Measurements from ENCODE around the gene OSBPL6. TPM values are rescaled to one million over a fixed set of nuclear protein-coding genes. Genes with fewer than 3 reads are reported as not detected.
"Not testable (repeated sequence)": the region's sequence is repeated elsewhere in the genome, so short reads cannot be mapped to it uniquely, and the experiment has no call there.

Gene OSBPL6
- total RNA-seq, 1 donor from 2014 or later: 0.61 TPM

GRCh38 chr2:178297091-178297411, 102.7 kb downstream of the OSBPL6 start:
- intact Hi-C loops (cut with micrococcal nuclease): no loop called here

GRCh38 chr2:178298785-178299212, 104.5 kb downstream of the OSBPL6 start:
- intact Hi-C loops (cut with micrococcal nuclease): no loop called here

- intact Hi-C loops (cut with micrococcal nuclease): no loop called here
Observed at GRCh38 chr2:178301649-178302238, 107.4 kb downstream of the OSBPL6 start.

DNA sequence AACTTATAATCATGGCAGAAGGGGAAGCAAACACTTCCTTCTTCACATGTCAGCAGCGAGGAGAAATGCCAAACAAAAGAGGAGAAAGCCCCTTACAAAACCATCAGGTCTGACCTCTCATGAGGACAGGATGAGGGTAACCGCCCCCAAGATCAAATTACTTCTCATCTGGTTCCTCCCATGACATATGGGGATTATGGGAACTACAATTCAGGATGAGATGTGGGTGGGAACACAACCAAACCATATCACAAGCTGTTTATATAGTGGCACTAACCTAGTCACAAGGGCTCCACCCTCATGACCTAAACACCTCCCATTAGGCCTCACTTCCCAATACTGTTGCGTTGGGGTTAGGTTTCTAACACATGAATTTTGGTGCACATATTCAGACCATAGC, 110.0 kb downstream of the OSBPL6 start:
- intact Hi-C loops (cut with micrococcal nuclease): no loop called here

DNA sequence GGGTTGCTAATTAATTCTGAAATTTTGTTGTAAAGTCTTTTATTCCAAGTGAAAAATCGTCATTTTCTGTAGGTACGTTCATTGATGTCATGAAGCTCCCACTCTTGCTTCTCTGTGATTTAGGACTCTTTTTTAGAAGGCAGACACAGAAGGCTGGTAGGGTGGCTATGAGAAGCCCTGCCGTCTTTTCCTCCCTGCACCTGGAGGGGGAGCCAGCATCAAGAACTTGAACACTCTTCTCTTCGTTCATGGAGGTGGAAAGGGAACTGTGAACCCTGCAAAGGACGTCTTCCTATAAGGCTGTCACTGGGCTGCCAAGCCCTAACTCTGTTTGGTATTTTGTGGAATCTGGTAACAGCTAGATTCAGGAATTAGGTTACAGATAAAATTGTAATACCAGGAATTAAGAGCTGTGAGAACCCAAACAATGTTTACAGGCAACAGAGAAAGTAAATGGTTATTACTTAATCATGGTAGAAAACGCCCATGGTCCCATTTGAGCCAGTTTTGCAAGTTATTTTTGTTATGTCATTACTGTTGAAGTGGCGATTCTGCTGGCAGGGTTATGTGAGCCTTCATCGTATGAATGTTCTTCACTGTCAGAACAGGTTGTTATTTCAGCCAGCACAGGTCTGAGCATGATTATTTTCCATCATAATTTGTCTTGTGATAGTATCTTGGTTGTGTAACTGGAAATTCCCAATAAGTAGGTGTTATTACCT, 112.2 kb downstream of the OSBPL6 start:
- intact Hi-C loops (cut with micrococcal nuclease): loop anchor here (1.0 kb wide), 1 partner anchor 108 kb away; no protein-coding TSS in a partner anchor

DNA sequence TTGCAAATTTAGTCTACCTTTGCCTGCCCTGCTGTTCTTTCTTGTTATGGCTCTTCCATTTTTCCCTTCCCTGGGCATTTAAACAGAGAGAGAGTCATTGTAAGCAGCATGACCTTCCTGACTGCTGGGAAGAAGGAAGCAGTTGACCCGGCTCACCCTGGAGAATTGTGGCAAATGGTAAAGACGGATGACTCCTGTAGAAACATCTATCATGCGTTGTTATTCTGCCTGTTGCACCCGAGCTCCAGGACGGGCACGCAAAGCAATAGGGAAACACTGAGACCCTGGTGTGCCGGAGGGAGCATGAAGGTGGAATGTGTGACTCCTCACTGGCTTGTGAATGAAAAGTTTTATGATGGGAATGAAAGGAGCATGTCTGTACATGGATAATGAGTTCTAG, 113.3 kb downstream of the OSBPL6 start:
- intact Hi-C loops (cut with micrococcal nuclease): no loop called here

DNA sequence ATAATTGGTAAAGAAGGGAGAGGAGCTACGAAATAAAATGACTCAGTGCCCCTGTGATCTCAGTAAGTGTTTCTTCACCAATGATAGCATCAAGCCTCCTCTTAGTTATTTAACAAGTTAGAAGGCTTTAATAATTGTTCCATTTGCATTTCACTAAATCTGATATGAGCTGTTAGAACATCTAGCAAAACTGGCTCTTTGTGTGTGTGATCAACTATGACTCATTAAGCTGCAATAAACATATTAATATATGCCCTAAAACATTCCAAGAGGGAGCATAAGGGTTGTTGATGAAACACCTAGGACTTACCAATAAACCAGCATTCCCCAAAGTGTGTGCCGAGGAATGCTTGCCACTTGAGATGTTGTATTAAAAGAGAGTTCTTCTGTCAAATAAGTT, 115.2 kb downstream of the OSBPL6 start:
- intact Hi-C loops (cut with micrococcal nuclease): no loop called here

DNA sequence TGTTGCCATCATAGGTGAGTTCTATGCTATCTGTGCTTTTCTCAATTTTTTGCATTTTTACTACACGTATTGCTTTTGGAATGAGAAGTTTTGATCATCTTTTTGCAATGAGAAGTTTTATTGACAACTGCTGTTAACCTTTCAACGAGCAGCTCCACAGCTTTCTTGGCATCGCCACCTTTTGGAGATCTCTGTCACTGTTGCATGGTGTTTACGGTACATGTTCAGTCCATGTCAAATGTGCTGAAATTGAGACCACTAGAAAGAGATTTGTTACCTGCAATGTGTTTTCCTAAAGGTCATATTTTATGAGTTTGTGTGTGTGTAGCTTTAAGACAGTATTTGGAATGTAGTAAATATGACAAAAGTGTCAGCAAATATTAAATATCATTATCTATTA, 120.8 kb downstream of the OSBPL6 start:
- intact Hi-C loops (cut with micrococcal nuclease): no loop called here

GRCh38 chr2:178315488-178315948, 121.2 kb downstream of the OSBPL6 start:
- intact Hi-C loops (cut with micrococcal nuclease): no loop called here

DNA sequence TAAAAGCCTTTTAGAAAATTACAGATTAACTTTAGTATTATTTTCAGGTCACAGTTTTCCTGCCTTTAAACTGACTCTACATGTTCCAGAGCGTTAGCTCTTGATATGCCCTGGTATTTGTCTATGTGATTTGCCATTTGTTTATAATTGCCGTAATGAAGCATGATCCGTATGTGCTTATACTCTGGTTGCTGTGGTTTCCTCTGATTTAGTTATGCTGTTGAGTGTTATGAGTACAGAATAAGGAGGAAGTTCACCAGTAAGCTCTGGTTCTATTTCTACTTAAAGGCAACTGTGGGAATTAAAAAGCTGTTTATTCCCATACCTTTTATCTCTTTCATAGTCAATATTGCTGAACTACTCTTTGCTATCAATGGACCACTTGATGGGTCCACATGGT, 123.5 kb downstream of the OSBPL6 start:
- intact Hi-C loops (cut with micrococcal nuclease): no loop called here

DNA sequence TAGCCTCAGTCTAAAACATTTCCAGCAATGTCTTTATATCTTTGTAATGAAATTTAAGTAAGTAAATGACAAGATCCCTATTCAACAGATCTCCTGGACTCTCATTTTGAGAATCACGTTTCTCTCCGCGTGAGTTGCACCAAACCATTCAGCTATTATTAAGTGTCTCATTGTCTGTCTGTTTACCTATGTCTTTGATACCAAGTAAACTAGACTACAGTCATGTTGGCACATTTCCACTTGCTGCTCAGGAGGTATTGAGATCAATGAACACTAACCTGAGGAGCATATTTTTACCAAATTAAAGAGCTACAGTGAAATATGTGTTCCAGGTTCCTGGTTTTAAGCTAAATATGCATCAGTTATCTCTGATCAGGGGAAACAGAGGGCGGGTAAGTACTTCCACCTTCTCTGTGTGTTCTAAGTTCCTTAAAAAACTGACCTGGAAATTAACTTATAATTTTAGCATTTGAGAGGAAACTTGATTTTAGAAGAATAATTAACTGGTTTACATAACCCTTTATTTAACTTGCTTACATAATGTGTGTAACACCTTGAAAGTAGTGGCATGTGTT, 125.8 kb downstream of the OSBPL6 start:
- intact Hi-C loops (cut with micrococcal nuclease): no loop called here

GRCh38 chr2:178322068-178322467, 127.8 kb downstream of the OSBPL6 start:
- intact Hi-C loops (cut with micrococcal nuclease): no loop called here

- intact Hi-C loops (cut with micrococcal nuclease): not testable (repeated sequence)
Observed at GRCh38 chr2:178323331-178323730, 129.0 kb downstream of the OSBPL6 start.

DNA sequence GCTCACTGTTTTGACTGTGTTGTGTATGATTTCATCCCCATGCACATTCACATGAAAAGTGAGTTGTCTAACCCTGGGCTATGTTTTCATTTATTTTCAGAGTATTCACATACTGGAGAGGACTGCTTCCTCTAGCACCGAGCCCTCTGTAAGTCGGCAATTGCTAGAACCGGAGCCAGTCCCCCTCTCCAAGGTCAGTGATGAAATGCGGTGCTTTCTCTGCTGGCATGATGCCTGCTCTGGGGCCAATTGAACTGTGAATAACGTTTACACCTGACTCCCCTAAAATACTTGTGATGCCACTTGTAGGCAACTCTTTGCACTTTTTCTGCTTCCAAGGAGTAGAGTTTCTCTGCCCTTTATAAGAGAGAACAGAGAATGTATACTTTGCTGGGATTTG, 129.8 kb downstream of the OSBPL6 start:
- intact Hi-C loops (cut with micrococcal nuclease): no loop called here

DNA sequence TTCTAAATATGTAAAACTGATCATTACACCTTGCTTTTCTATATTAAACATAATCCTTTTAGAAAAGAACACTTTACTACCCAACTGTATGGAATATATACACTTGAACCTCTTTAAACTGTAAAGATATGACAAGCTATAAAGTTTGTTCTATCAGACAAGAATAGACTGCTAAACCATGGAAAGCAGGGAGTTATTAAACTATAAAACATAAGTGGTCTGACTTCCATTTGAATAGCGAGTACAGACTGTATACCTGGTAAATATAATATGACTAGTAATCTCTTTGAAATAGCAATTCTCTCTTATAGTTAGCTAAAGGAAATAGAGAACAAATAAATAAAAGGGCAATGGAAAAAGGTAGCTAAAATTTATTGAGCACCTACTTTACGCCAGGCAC, 131.0 kb downstream of the OSBPL6 start:
- intact Hi-C loops (cut with micrococcal nuclease): no loop called here

GRCh38 chr2:178327516-178327915, 133.2 kb downstream of the OSBPL6 start:
- intact Hi-C loops (cut with micrococcal nuclease): no loop called here

- intact Hi-C loops (cut with micrococcal nuclease): no loop called here
Observed at GRCh38 chr2:178328037-178328436, 133.7 kb downstream of the OSBPL6 start.

DNA sequence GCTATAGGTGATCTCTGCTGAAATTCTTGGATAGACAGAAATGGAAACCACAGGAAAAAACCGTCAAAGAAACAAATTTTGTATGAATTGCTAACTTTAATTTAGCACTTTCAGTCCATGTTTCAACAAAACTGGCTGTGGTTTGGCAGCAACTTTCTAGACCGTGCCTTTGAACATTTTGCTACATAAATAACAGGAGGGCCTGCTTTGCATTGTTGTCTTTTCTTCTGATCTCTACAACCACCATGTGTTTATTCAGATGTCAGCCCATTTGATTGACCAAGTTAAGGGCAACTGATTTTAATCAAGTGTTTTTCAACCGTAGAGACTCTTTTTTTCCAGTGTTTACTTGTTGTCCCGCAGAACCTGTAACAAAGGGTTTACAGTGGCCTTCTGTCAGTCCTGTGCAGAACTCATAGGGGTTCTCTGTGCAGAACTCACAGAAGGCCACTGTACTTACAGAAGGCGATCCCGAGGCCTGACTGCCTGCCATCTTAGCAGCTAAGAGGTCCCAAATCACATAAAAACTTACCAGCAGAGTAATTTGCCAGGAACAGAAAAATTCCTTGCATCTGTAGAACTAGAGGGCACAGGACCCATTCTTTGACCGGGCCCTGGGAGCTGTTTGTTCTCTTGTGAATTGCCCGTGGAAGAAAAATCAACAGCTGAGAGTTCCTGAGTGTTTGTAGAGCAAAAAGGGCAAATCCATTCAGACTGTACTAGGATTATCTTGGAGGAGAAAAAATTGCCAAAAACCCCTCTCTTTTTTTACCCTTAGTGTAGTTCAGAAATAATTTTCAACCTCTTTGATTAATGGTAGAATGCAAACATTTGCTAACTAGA, 136.1 kb downstream of the OSBPL6 start:
- intact Hi-C loops (cut with micrococcal nuclease): no loop called here

DNA sequence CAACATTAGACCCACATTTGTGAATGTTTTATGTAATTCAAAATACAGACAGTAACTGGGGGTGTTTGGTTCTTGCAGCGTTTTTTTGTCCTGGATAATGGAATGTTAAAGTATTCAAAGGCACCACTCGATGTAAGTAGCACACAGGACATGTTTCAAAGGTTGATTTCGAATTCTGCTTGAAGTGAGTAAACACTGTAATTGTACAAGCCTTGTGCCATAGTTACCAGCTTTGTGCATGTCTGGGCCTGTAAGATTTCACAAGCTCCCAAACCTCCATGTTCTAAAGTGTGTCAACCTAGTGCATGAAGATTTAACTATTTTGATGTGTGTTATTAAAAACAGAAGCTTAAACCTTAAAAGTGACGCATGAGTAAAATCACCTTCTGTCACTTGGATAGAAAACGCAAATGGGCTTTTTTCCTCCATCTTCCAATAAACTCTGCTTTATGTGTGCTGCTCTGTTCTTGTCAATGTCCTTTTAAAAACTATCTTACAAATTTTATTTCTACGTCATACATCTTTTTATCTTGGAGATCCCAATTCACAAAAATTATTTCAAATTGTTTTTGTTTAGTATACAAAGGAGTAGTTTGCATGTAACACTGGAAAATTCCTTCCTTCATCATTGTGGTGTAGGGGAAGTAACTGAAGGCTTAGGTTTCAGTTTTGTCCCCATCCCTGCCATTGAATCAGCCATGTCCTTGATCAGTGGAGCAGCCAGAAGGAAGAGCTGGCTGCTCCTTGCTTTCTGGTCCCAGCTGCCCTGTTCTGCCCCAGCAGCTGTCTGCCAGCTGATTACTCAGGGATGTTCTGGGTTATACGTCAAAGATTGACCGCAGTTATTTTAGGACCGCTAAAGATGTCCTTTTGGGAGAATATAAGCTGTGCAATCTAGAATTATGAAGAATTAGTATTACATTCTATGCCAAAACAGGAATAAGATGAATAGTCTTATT, 137.4 kb downstream of the OSBPL6 start:
- intact Hi-C loops (cut with micrococcal nuclease): no loop called here

GRCh38 chr2:178333851-178334250, 139.5 kb downstream of the OSBPL6 start:
- intact Hi-C loops (cut with micrococcal nuclease): no loop called here

- intact Hi-C loops (cut with micrococcal nuclease): no loop called here
Observed at GRCh38 chr2:178335230-178335629, 140.9 kb downstream of the OSBPL6 start.
